ENCODE data around the gene DNAL4.

GRCh38 chr22:38815842-38816241 is 21.9 kb upstream of the DNAL4 start:
- TF ChIP-seq CTCF (IDR thresholded peaks at IDR 0.05) = no peak
- TF ChIP-seq POLR2A (IDR thresholded peaks at IDR 0.05) = no peak
- TF ChIP-seq POLR2AphosphoS5 (IDR thresholded peaks at IDR 0.05; ENCODE audit: insufficient read depth in 1 of 2, low read depth in 1 of 2) = no peak

Measured in vagina (tissue), 2 donors.